SK-N-DZ (cell line): Measurements from ENCODE around the gene CLASP2.
"Not testable (repeated sequence)": the region's sequence is repeated elsewhere in the genome, so short reads cannot be mapped to it uniquely, and the experiment has no call there.

Experiments
- DNase-seq: peaks from one replicate; pipeline ENCODE4 v3.0.0-alpha.2; 2015; ENCODE audit warnings: low spot score

CLASP2 gene

GRCh38 chr3:33547101-33547500 is 171.0 kb downstream of the CLASP2 start:
- DNase-seq = no peak

GRCh38 chr3:33544126-33544525 is 173.9 kb downstream of the CLASP2 start:
- no peak for DNase-seq

GRCh38 chr3:33543601-33544000 is 174.5 kb downstream of the CLASP2 start:
- no peak for DNase-seq

- no peak for DNase-seq
Measured at GRCh38 chr3:33541918-33542317, 176.1 kb downstream of the CLASP2 start.

- no peak for DNase-seq
Measured at GRCh38 chr3:33538678-33539339, 179.2 kb downstream of the CLASP2 start.

- no peak for DNase-seq
Measured at GRCh38 chr3:33537133-33537532, 180.9 kb downstream of the CLASP2 start.

GRCh38 chr3:33526787-33527186 is 191.3 kb downstream of the CLASP2 start:
- no peak for DNase-seq

- no peak for DNase-seq
Measured at GRCh38 chr3:33525232-33525631, 192.8 kb downstream of the CLASP2 start.

GRCh38 chr3:33523093-33523667 is 194.9 kb downstream of the CLASP2 start:
- no peak for DNase-seq

- DNase-seq = no peak
Measured at GRCh38 chr3:33521736-33522135, 196.3 kb downstream of the CLASP2 start.

GRCh38 chr3:33513262-33513863 is 204.7 kb downstream of the CLASP2 start:
- DNase-seq = no peak

GRCh38 chr3:33505027-33505426 is 213.0 kb downstream of the CLASP2 start:
- no peak for DNase-seq

GRCh38 chr3:33496449-33496848 is 221.6 kb downstream of the CLASP2 start:
- no peak for DNase-seq

- no peak for DNase-seq
Measured at GRCh38 chr3:33491721-33492120, 226.3 kb downstream of the CLASP2 start.

GRCh38 chr3:33490641-33491241 is 227.3 kb downstream of the CLASP2 start:
- no peak for DNase-seq

- no peak for DNase-seq
Measured at GRCh38 chr3:33488683-33489082, 229.4 kb downstream of the CLASP2 start.

- DNase-seq = no peak
Measured at GRCh38 chr3:33488246-33488645, 229.8 kb downstream of the CLASP2 start.

- no peak for DNase-seq
Measured at GRCh38 chr3:33482111-33482521, 235.9 kb downstream of the CLASP2 start.

GRCh38 chr3:33474896-33475295 is 243.2 kb downstream of the CLASP2 start:
- DNase-seq = no peak

GRCh38 chr3:33473813-33474212 is 244.2 kb downstream of the CLASP2 start:
- no peak for DNase-seq

GRCh38 chr3:33467786-33468185 is 250.3 kb downstream of the CLASP2 start:
- DNase-seq = no peak

GRCh38 chr3:33461097-33461496 is 257.0 kb downstream of the CLASP2 start:
- DNase-seq = no peak

GRCh38 chr3:33459577-33459976 is 258.5 kb downstream of the CLASP2 start:
- not testable (repeated sequence) for DNase-seq
